Caco-2 (cell line): Measurements from ENCODE around the gene COL6A2. TPM values are rescaled to one million over a fixed set of nuclear protein-coding genes. Genes with fewer than 3 reads are reported as not detected.
A peak's percentile ranks its signal among the peaks of the same experiment; 100 is the strongest.

Experiments
- BruUV-seq: library from RNA; stranded (reverse); fragments of 400-500 nt; replicated peaks from 2 replicates; lab custom pipeline; 2021; lab: Mats Ljungman, UMichigan
- CTCF ChIA-PET: fragments of 300-600 bp; sonication (Branson Sonifier 250); formaldehyde crosslinking; loops from one replicate; lab custom pipeline; 2022; ENCODE audit warnings: antibody characterized with exemption; lab: Charles Lee
- POLR2A ChIA-PET: fragments of 300-600 bp; sonication (Branson Sonifier 250); formaldehyde crosslinking; loops from one replicate; lab custom pipeline; 2022; ENCODE audit warnings: antibody characterized with exemption; lab: Charles Lee
- DNase-seq, 2 experiments: peaks; one replicate each; pipeline versions ENCODE4 v3.0.0 to v3.0.0-alpha.2; 2020 to 2022
- H3K27me3 ChIP-seq: replicated peaks from 2 replicates; pipeline ENCODE4 v1.6.0; 2011; ENCODE audit warnings: low read length; ENCODE audit not compliant: control insufficient read depth, insufficient read depth
- H3K36me3 ChIP-seq: 2 replicates; pipeline ENCODE4 v1.5.1; 2011; ENCODE audit warnings: low read length; ENCODE audit not compliant: control insufficient read depth, insufficient read depth
- H3K4me1 ChIP-seq: fragments of 250-450 bp; sonication (Bioruptor Pico); 2 replicates; pipeline ENCODE4 v1.5.1; 2020; ENCODE audit warnings: mild to moderate bottlenecking
- H3K4me3 ChIP-seq: 2 replicates; pipeline ENCODE4 v1.5.1; 2011; ENCODE audit warnings: low read depth, mild to moderate bottlenecking, control low read depth, low read length
- H3K9me3 ChIP-seq: fragments of 250-450 bp; sonication (Bioruptor Pico); 2 replicates; pipeline ENCODE4 v1.5.1; 2020; ENCODE audit warnings: mild to moderate bottlenecking, moderate library complexity
- H3K27ac Mint-ChIP-seq: one replicate; pipeline ENCODE4 v1.8.0; 2022; ENCODE audit warnings: mixed read lengths; ENCODE audit not compliant: unreplicated experiment
- H3K27me3 Mint-ChIP-seq: one replicate; pipeline ENCODE4 v1.8.0; 2022; ENCODE audit warnings: mixed read lengths; ENCODE audit not compliant: insufficient read depth, unreplicated experiment
- H3K36me3 Mint-ChIP-seq: one replicate; pipeline ENCODE4 v1.8.0; 2022; ENCODE audit warnings: mild to moderate bottlenecking, mixed read lengths; ENCODE audit not compliant: insufficient read depth, unreplicated experiment
- H3K4me1 Mint-ChIP-seq: one replicate; pipeline ENCODE4 v1.8.0; 2022; ENCODE audit warnings: low read depth, mixed read lengths; ENCODE audit not compliant: unreplicated experiment
- H3K4me3 Mint-ChIP-seq: one replicate; pipeline ENCODE4 v1.8.0; 2022; ENCODE audit warnings: mild to moderate bottlenecking, moderate library complexity, mixed read lengths; ENCODE audit not compliant: unreplicated experiment
- H3K9me3 Mint-ChIP-seq: one replicate; pipeline ENCODE4 v1.8.0; 2022; ENCODE audit warnings: mixed read lengths; ENCODE audit not compliant: unreplicated experiment
- CTCF ChIP-seq, 2 experiments: fragments of 200-600 bp in 1 of 2; IDR thresholded peaks; 1 replicate in 1 of 2; 2 replicates in 1 of 2; pipeline versions ENCODE4 v1.5.1 to v1.8.0; 2011 to 2022; ENCODE audit warnings: antibody characterized with exemption in 1 of 2, control low read depth in 1 of 2, inconsistent platforms in 1 of 2, low read depth in 1 of 2, low read length in 1 of 2, mild to moderate bottlenecking in 1 of 2, moderate library complexity in 1 of 2; ENCODE audit not compliant: insufficient read depth in 1 of 2, severe bottlenecking in 1 of 2, unreplicated experiment in 1 of 2
- intact Hi-C: fragments of 100-400 bp; cut with micrococcal nuclease; formaldehyde crosslinking; loops from one replicate; pipeline ENCODE4 v1.10.0; 2022; ENCODE audit not compliant: unreplicated experiment
- total RNA-seq: library from RNA; stranded (reverse); gene quantifications from 2 replicates; pipeline ENCODE4 v1.2.3, GENCODE V29; 2022

Gene COL6A2
- total RNA-seq, 1 experiment from 2014 or later, result 8.8 TPM

- H3K9me3 Mint-ChIP-seq, result no peaks in the 10 kb centered on the region
- H3K4me1 Mint-ChIP-seq, result peaks cover 7% of the 10 kb centered on the region
- Histone ChIP-seq H3K4me3 (peak within 1 kb of the TSS; percentile 20; the same call in 1 of the 2 replicates), H3K36me3 (no peaks in the 10 kb centered on the region), H3K4me1 (no peaks in the 10 kb centered on the region), H3K9me3 (no peaks in the 10 kb centered on the region), H3K27me3 (no peaks in the 10 kb centered on the region)
- no peak within 1 kb of the TSS for H3K4me3 Mint-ChIP-seq
- BruUV-seq, result no TSS peak
- CTCF ChIA-PET, result no interaction called here
- no peak for TF ChIP-seq CTCF (IDR thresholded peaks at IDR 0.05; ENCODE audit: insufficient read depth in 1 of 2, low read depth in 1 of 2, low read length in 1 of 2, severe bottlenecking in 1 of 2, unreplicated experiment in 1 of 2)
- intact Hi-C loops, result no loop called here
- no peaks in the 10 kb centered on the region for H3K27me3 Mint-ChIP-seq
- peaks cover 16% of the 10 kb centered on the region for H3K36me3 Mint-ChIP-seq
- H3K27ac Mint-ChIP-seq, result no peak within 1 kb of the TSS
- peak in 1 of 2 experiments; percentile 67 for DNase-seq
- POLR2A ChIA-PET, result no interaction called here
Observed at GRCh38 chr21:46155514-46156377, 57.8 kb downstream of the COL6A2 start, which contains the start of gene FTCD. Gene FTCD, minus strand, starts transcription at chr21:46155579. Its CDS starts 56 bp downstream, at chr21:46155523.

DNA sequence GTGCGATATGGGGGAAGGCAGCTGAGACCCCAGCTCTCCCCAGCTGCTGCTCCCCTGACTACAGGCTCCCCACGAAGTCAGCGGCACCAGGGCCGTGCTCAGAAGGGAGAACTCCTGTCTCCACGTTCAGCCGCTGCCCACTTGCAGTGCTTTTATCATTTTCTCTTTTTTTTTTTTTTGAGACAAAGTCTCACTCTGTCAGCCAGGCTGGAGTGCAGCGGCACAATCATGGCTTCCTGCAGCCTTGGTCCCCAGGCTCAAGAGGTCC is 58.4 kb downstream of the COL6A2 start:
- peaks cover 7% of the 10 kb centered on the region for H3K4me1 Mint-ChIP-seq
- H3K9me3 Mint-ChIP-seq, result no peaks in the 10 kb centered on the region
- peaks cover 18% of the 10 kb centered on the region for H3K36me3 Mint-ChIP-seq
- Histone ChIP-seq H3K36me3 (no peaks in the 10 kb centered on the region), H3K27me3 (no peaks in the 10 kb centered on the region), H3K9me3 (peaks cover 4% of the 10 kb centered on the region; the same call in 1 of the 2 replicates), H3K4me1 (no peaks in the 10 kb centered on the region), H3K4me3 (no peak overlapping the region)
- ChIA-PET CTCF (no interaction called here), POLR2A (no interaction called here)
- BruUV-seq, result no TSS peak
- H3K4me3 Mint-ChIP-seq, result no peak overlapping the region
- TF ChIP-seq CTCF (IDR thresholded peaks at IDR 0.05; ENCODE audit: insufficient read depth in 1 of 2, low read depth in 1 of 2, low read length in 1 of 2, severe bottlenecking in 1 of 2, unreplicated experiment in 1 of 2), result no peak
- no peak for DNase-seq
- H3K27ac Mint-ChIP-seq, result no peak overlapping the region
- H3K27me3 Mint-ChIP-seq, result no peaks in the 10 kb centered on the region
- intact Hi-C loops, result no loop called here

DNA sequence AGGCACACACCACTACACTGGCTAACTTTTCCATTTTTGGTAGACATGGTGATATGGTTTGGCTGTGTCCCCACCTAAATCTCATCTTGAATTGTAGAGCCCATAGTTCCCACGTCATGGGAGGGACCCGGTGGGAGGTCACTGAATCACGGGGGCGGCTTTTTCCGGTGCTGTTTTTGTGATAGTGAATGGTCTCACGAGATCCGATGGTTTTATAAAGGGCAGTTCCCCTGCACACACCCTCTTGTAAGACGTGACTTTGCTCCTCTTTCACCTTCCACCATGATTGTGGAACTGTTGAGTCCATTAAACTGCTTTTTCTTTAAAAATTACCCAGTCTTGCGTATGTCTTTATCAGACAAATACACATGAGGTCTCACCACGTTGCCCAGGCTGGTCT is 58.8 kb downstream of the COL6A2 start:
- no peak for TF ChIP-seq CTCF (IDR thresholded peaks at IDR 0.05; ENCODE audit: insufficient read depth in 1 of 2, low read depth in 1 of 2, low read length in 1 of 2, severe bottlenecking in 1 of 2, unreplicated experiment in 1 of 2)
- H3K4me1 Mint-ChIP-seq, result peaks cover 7% of the 10 kb centered on the region
- H3K27me3 Mint-ChIP-seq, result no peaks in the 10 kb centered on the region
- POLR2A ChIA-PET, result no interaction called here
- no peaks in the 10 kb centered on the region for H3K27me3 ChIP-seq
- peaks cover 6% of the 10 kb centered on the region; the same call in 1 of the 2 replicates for H3K9me3 ChIP-seq
- CTCF ChIA-PET, result no interaction called here
- DNase-seq, result no peak
- intact Hi-C loops, result no loop called here
- no TSS peak for BruUV-seq
- no peaks in the 10 kb centered on the region for H3K9me3 Mint-ChIP-seq
- H3K36me3 ChIP-seq, result no peaks in the 10 kb centered on the region
- H3K27ac Mint-ChIP-seq, result no peak overlapping the region
- no peaks in the 10 kb centered on the region for H3K4me1 ChIP-seq
- H3K36me3 Mint-ChIP-seq, result peaks cover 22% of the 10 kb centered on the region
- no peak overlapping the region for H3K4me3 ChIP-seq
- H3K4me3 Mint-ChIP-seq, result no peak overlapping the region
